CD8-positive, alpha-beta memory T cell (primary cell): Measurements from ENCODE around the gene C10orf62. TPM values are rescaled to one million over a fixed set of nuclear protein-coding genes. Genes with fewer than 3 reads are reported as not detected.

ENCODE experiments used
- polyA plus RNA-seq: library from polyadenylated mRNA; unstranded; fragments of 300-500 nt; fragmentation: Illumina TruSeq; gene quantifications from one replicate; pipeline ENCODE4 v1.2.3, GENCODE V29; 2021
- total RNA-seq, 2 experiments: library from RNA; stranded (reverse); gene quantifications; one replicate each; pipeline ENCODE4 v1.2.3, GENCODE V29; 2021

The C10orf62 gene
- total and polyA plus RNA-seq, 3 experiments from 2014 or later = not detected

Other genes starting within 250 kb of the C10orf62 start
- 100 to 1,000 TPM; 102 to 111 TPM for gene RRP12, start 188.4 kb upstream of the C10orf62 start, total RNA-seq
- 11.6 TPM for gene RRP12, start 188.4 kb upstream of the C10orf62 start, polyA plus RNA-seq
- 1,000 to 10,000 TPM; 1,086 to 1,097 TPM for gene PGAM1, start 163.5 kb upstream of the C10orf62 start, total RNA-seq
- gene PGAM1, start 163.5 kb upstream of the C10orf62 start, polyA plus RNA-seq = 309 TPM
- gene EXOSC1, start 143.7 kb upstream of the C10orf62 start, total RNA-seq = 10 to 100 TPM; 61.0 to 64.8 TPM
- 83.0 TPM for gene EXOSC1, start 143.7 kb upstream of the C10orf62 start, polyA plus RNA-seq
- gene ZDHHC16, start 143.5 kb upstream of the C10orf62 start, total RNA-seq = 10 to 100 TPM; 56.2 to 57.6 TPM
- 26.4 TPM for gene ZDHHC16, start 143.5 kb upstream of the C10orf62 start, polyA plus RNA-seq
- 10 to 100 TPM; 85.7 to 89.3 TPM for gene MMS19, start 91.3 kb upstream of the C10orf62 start, total RNA-seq
- 27.5 TPM for gene MMS19, start 91.3 kb upstream of the C10orf62 start, polyA plus RNA-seq
- gene UBTD1, start 90.8 kb upstream of the C10orf62 start, total RNA-seq = 1 to 10 TPM; 1.9 to 2.6 TPM
- gene UBTD1, start 90.8 kb upstream of the C10orf62 start, polyA plus RNA-seq = 2.0 TPM
- gene ANKRD2, start 16.9 kb upstream of the C10orf62 start, total RNA-seq = not detected
- gene ANKRD2, start 16.9 kb upstream of the C10orf62 start, polyA plus RNA-seq = not detected
- gene HOGA1, start 5.3 kb upstream of the C10orf62 start, total RNA-seq = not detected
- gene HOGA1, start 5.3 kb upstream of the C10orf62 start, polyA plus RNA-seq = not detected
- gene MORN4, start 43.8 kb downstream of the C10orf62 start, total RNA-seq = 1 to 10 TPM; 2.7 to 3.1 TPM
- gene MORN4, start 43.8 kb downstream of the C10orf62 start, polyA plus RNA-seq = 1.7 TPM
- 10 to 100 TPM; 15.6 to 15.9 TPM for gene PI4K2A, start 51.0 kb downstream of the C10orf62 start, total RNA-seq
- 11.4 TPM for gene PI4K2A, start 51.0 kb downstream of the C10orf62 start, polyA plus RNA-seq
- gene AVPI1, start 97.5 kb downstream of the C10orf62 start, total RNA-seq = 1 to 10 TPM; 2.3 TPM
- 3.1 TPM for gene AVPI1, start 97.5 kb downstream of the C10orf62 start, polyA plus RNA-seq
- gene MARVELD1, start 124.0 kb downstream of the C10orf62 start, total RNA-seq = 1 to 10 TPM; 4.3 to 4.7 TPM
- 0.15 TPM for gene MARVELD1, start 124.0 kb downstream of the C10orf62 start, polyA plus RNA-seq
- 10 to 100 TPM; 27.4 to 28.6 TPM for gene ZFYVE27, start 147.4 kb downstream of the C10orf62 start, total RNA-seq
- 31.4 TPM for gene ZFYVE27, start 147.4 kb downstream of the C10orf62 start, polyA plus RNA-seq
- gene SFRP5, start 182.3 kb downstream of the C10orf62 start, total RNA-seq = not detected
- 0.54 TPM for gene SFRP5, start 182.3 kb downstream of the C10orf62 start, polyA plus RNA-seq